Sigmoid colon (tissue), 4 donors: ENCODE results near the gene CD2.

Experiments used
- EP300 ChIP-seq, 4 donors: sonication (generic); formaldehyde crosslinking; IDR thresholded peaks; one replicate each; pipeline ENCODE4 v1.6.1; 2017; ENCODE audit warnings: antibody characterized with exemption in 4 of 4
- POLR2A ChIP-seq, 2 donors: fragments of 450-650 bp; IDR thresholded peaks; one replicate each; pipeline ENCODE4 v1.6.1; 2016; ENCODE audit warnings: antibody characterized with exemption in 2 of 2, mild to moderate bottlenecking in 2 of 2, moderate library complexity in 2 of 2
- POLR2AphosphoS5 ChIP-seq, 4 donors: sonication (generic); formaldehyde crosslinking; IDR thresholded peaks; one replicate each; pipeline ENCODE4 v1.6.1; 2017; ENCODE audit warnings: antibody characterized with exemption in 4 of 4
- TF ChIP-seq, protein P1 (sequence below), 4 experiments: fragments of 450-650 bp in 3 of 4; fragments of 200-600 bp in 1 of 4; IDR thresholded peaks; one replicate each; pipeline ENCODE4 v1.5.1; 2016 to 2019; ENCODE audit warnings: antibody characterized with exemption in 4 of 4, mild to moderate bottlenecking in 3 of 4, moderate library complexity in 2 of 4

DNA sequence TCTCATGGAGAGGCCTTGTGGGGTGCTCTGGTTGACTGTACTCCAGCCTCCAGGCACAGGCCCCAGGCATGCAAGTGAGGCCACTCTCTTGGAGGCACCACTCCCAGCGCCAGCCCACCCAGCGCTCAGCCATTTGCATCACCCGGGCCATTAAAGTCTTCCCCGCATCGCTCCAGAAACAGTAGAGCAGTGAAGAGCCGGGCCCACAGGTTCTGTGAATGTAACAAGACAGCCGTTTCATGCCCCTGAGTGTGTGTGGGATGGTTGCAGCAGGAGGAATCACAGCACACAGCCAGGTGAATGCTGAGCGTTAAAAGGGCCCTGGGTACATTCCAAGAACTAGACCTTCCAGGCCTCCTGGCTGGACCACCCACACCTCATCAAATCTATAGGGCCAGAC, 19.0 kb upstream of the CD2 start:
- TF ChIP-seq, protein P1, sequence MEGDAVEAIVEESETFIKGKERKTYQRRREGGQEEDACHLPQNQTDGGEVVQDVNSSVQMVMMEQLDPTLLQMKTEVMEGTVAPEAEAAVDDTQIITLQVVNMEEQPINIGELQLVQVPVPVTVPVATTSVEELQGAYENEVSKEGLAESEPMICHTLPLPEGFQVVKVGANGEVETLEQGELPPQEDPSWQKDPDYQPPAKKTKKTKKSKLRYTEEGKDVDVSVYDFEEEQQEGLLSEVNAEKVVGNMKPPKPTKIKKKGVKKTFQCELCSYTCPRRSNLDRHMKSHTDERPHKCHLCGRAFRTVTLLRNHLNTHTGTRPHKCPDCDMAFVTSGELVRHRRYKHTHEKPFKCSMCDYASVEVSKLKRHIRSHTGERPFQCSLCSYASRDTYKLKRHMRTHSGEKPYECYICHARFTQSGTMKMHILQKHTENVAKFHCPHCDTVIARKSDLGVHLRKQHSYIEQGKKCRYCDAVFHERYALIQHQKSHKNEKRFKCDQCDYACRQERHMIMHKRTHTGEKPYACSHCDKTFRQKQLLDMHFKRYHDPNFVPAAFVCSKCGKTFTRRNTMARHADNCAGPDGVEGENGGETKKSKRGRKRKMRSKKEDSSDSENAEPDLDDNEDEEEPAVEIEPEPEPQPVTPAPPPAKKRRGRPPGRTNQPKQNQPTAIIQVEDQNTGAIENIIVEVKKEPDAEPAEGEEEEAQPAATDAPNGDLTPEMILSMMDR (IDR thresholded peaks at IDR 0.05), result no peak
- no peak for TF ChIP-seq EP300 (IDR thresholded peaks at IDR 0.05)
- no peak for TF ChIP-seq POLR2A (IDR thresholded peaks at IDR 0.05)
- TF ChIP-seq POLR2AphosphoS5 (IDR thresholded peaks at IDR 0.05), result no peak
